MCF 10A (cell line): ENCODE data around the gene SMTNL2. TPM values are rescaled to one million over a fixed set of nuclear protein-coding genes. Genes with fewer than 3 reads are reported as not detected.

Experiments used
- BruUV-seq: library from RNA; stranded (reverse); fragments of 400-500 nt; replicated peaks from 2 replicates; lab custom pipeline; 2021; lab: Mats Ljungman, UMichigan
- CTCF ChIA-PET: fragments of 300-600 bp; sonication (Branson Sonifier 250); formaldehyde crosslinking; extraction: SDS; loops from one replicate; lab custom pipeline; 2021; ENCODE audit warnings: antibody characterized with exemption, inconsistent platforms; lab: Yijun Ruan, JAX
- POLR2A ChIA-PET: fragments of 300-600, 350-650 bp; sonication (Branson Sonifier 250); formaldehyde crosslinking; extraction: SDS; loops from one replicate; lab custom pipeline; 2020; ENCODE audit warnings: antibody characterized with exemption, inconsistent platforms; lab: Yijun Ruan, JAX
- DNase-seq: peaks from one replicate; pipeline ENCODE4 v3.0.0-alpha.2; 2018; ENCODE audit not compliant: unreplicated experiment
- H3K27ac Mint-ChIP-seq: one replicate; pipeline ENCODE4 v1.8.0; 2022; ENCODE audit warnings: mild to moderate bottlenecking, low read depth, mixed read lengths; ENCODE audit not compliant: unreplicated experiment
- H3K27me3 Mint-ChIP-seq: one replicate; pipeline ENCODE4 v1.8.0; 2022; ENCODE audit warnings: mixed read lengths; ENCODE audit not compliant: insufficient read depth, unreplicated experiment
- H3K36me3 Mint-ChIP-seq: one replicate; pipeline ENCODE4 v1.8.0; 2022; ENCODE audit warnings: mild to moderate bottlenecking, moderate library complexity, mixed read lengths; ENCODE audit not compliant: insufficient read depth, unreplicated experiment
- H3K4me1 Mint-ChIP-seq: one replicate; pipeline ENCODE4 v1.8.0; 2022; ENCODE audit warnings: mixed read lengths; ENCODE audit not compliant: insufficient read depth, unreplicated experiment
- H3K4me3 Mint-ChIP-seq: one replicate; pipeline ENCODE4 v1.8.0; 2022; ENCODE audit warnings: mild to moderate bottlenecking, moderate library complexity, mixed read lengths; ENCODE audit not compliant: unreplicated experiment
- H3K9me3 Mint-ChIP-seq: one replicate; pipeline ENCODE4 v1.8.0; 2022; ENCODE audit warnings: mixed read lengths; ENCODE audit not compliant: unreplicated experiment
- CTCF ChIP-seq: fragments of 200-600 bp; IDR thresholded peaks from one replicate; pipeline ENCODE4 v1.8.0; 2022; ENCODE audit warnings: antibody characterized with exemption, mild to moderate bottlenecking; ENCODE audit not compliant: unreplicated experiment
- intact Hi-C: fragments of 100-400 bp; cut with micrococcal nuclease; formaldehyde crosslinking; loops from 2 replicates; pipeline ENCODE4 v1.14.1; 2022
- total RNA-seq: library from RNA; stranded (reverse); gene quantifications from 2 replicates; pipeline ENCODE4 v1.2.3, GENCODE V29; 2022

Gene SMTNL2
- total RNA-seq, 1 experiment from 2014 or later, result not detected

GRCh38 chr17:4558347-4558971, 25.9 kb upstream of the SMTNL2 start:
- Mint-ChIP-seq H3K27ac (no peak overlapping the region), H3K4me1 (peaks cover 18% of the 10 kb centered on the region), H3K4me3 (no peak overlapping the region), H3K36me3 (peaks cover 19% of the 10 kb centered on the region), H3K27me3 (no peaks in the 10 kb centered on the region), H3K9me3 (no peaks in the 10 kb centered on the region)
- DNase-seq, result no peak
- intact Hi-C loops, result no loop called here
- ChIA-PET CTCF (interaction anchor here (3.9 kb wide), 1 partner anchor 9 kb away, joined by 23 read pairs; no protein-coding TSS in a partner anchor), POLR2A (interaction anchor here (1.6 kb wide), 1 partner anchor 16 kb away, joined by 5 read pairs; no protein-coding TSS in a partner anchor)
- TF ChIP-seq CTCF, result no peak
- no TSS peak for BruUV-seq

GRCh38 chr17:4559139-4559791, 25.1 kb upstream of the SMTNL2 start:
- H3K4me1 Mint-ChIP-seq, result peaks cover 18% of the 10 kb centered on the region
- no peak overlapping the region for H3K27ac Mint-ChIP-seq
- no peak for DNase-seq
- H3K4me3 Mint-ChIP-seq, result no peak overlapping the region
- H3K27me3 Mint-ChIP-seq, result no peaks in the 10 kb centered on the region
- TF ChIP-seq CTCF, result no peak
- POLR2A ChIA-PET, result no interaction called here
- intact Hi-C loops, result no loop called here
- no TSS peak for BruUV-seq
- H3K36me3 Mint-ChIP-seq, result peaks cover 10% of the 10 kb centered on the region
- CTCF ChIA-PET, result interaction anchor here (3.9 to 5.0 kb wide), 2 partner anchors 8 to 66 kb away, joined by 23 to 32 read pairs; no protein-coding TSS in a partner anchor
- H3K9me3 Mint-ChIP-seq, result no peaks in the 10 kb centered on the region

GRCh38 chr17:4559966-4560365, 24.4 kb upstream of the SMTNL2 start:
- BruUV-seq, result no TSS peak
- ChIA-PET CTCF (interaction anchor here (1.4 to 5.0 kb wide), 2 partner anchors 66 to 139 kb away, joined by 5 to 32 read pairs; no protein-coding TSS in a partner anchor), POLR2A (no interaction called here)
- Mint-ChIP-seq H3K9me3 (no peaks in the 10 kb centered on the region), H3K27me3 (no peaks in the 10 kb centered on the region), H3K4me3 (no peak overlapping the region), H3K4me1 (peaks cover 18% of the 10 kb centered on the region), H3K36me3 (peaks cover 3% of the 10 kb centered on the region), H3K27ac (no peak overlapping the region)
- intact Hi-C loops, result loop anchor here (10.0 kb wide), 1 partner anchor 505 kb away; no protein-coding TSS in a partner anchor
- DNase-seq, result no peak
- no peak for TF ChIP-seq CTCF

GRCh38 chr17:4560421-4560820, 23.9 kb upstream of the SMTNL2 start, which contains the start of gene GGT6:
Gene GGT6 (minus strand): TSS chr17:4560577. CDS start chr17:4560521, 56 bp downstream.
- CTCF ChIA-PET, result interaction anchor here (0.6 to 5.0 kb wide), 3 partner anchors 65 to 690 kb away, joined by 3 to 32 read pairs (median 5); no protein-coding TSS in a partner anchor
- Mint-ChIP-seq H3K4me3 (no peak within 1 kb of the TSS), H3K9me3 (no peaks in the 10 kb centered on the region), H3K27me3 (no peaks in the 10 kb centered on the region), H3K36me3 (no peaks in the 10 kb centered on the region), H3K27ac (no peak within 1 kb of the TSS), H3K4me1 (peaks cover 18% of the 10 kb centered on the region)
- POLR2A ChIA-PET, result no interaction called here
- intact Hi-C loops, result loop anchor here (10.0 kb wide), 1 partner anchor 504 kb away; no protein-coding TSS in a partner anchor
- no TSS peak for BruUV-seq
- no peak for DNase-seq
- no peak for TF ChIP-seq CTCF
